HPDE6-E6E7 (cell line): ENCODE measurements around the gene CERKL.

Source experiments
- DNase-seq: peaks from one replicate; pipeline ENCODE4 v3.0.0; 2011; ENCODE audit warnings: missing footprints; ENCODE audit errors: extremely low spot score

Gene CERKL

DNA sequence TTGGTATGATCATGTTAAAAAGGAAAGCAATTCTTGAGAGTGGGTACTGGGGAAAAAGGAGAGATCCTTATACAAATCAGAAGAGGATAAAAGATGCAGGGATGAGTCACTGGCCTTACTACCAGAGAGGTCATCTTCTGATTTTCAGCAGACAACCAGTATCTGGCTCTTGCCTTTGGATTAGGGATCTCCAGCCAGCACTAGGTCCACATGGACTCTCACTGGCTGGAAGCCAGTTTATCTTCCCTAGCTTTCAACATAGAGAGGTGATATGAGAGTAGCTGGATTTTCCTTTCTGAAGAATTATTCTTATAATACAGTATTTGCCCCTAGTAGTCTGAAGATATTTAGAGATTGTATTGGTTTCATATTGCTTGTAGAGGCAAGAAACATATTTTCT lies 30.2 kb downstream of the CERKL start:
- no peak for DNase-seq

DNA sequence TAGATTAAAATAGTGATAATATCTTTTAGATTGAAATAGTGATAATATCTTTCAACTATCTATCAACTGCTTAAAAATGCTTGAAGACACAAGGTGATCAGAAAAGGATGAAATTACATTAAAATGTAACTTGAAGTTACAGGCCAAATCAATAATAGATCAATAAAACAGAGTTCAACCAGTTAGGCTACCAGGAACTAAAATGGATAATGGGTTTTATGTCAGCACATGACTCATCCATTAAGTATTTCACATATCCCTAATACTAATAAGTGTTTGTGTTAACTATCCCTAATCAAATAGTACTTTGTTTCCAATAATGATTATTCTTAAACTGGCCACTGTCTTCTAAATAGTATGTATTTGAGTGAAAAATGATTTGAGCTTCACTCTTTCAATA lies 33.7 kb downstream of the CERKL start:
- DNase-seq: no peak

DNA sequence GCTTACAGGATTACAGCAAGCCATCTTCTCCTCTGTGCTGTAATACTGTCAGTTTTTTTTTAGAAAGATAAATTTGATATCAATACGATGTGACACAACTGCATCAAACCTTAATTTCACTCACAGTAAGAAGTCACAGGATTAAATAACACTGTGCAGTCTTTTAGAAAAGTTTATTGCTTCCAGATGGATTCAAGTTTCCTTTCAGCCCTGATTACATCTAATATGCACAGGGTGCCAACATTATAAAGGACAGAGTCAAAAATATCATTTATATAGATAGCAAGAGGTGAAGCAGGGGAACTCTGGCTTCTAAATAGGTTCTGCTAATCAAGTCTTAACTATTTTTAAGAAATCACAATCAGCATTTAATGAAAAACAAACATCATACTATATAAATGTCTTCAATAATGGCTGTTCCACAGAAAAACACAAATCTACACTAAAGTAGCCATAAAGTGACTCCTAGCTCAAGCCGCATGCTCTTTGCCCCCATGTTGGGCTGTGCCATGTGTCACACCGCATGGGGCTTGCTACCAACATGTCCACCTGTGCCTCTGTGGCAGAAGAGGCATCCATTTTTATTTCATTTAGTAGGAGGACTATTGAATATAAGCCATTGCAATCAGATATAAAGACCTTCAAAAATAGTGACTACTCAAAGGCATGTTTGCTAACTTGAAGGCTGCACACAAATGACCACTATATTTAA lies 35.0 kb downstream of the CERKL start:
- no peak for DNase-seq

DNA sequence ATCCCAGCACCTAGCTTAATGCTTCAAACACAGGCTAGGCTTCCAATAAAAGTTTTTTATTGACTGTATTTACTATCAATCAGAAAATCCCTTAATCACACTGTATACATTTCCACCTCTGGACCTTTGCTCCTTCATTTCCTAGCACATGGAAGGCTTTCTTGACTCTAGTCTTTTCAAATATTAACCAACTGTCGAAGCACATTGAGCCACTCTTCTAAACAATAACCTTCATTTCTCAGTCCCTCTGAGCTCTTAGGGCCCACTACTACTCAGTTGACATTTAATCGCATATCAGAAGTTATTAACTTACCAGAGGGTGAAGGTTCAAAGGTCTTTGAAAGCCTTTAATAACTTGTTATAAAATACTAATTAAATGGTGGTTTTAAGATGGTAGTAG lies 37.4 kb downstream of the CERKL start:
- no peak for DNase-seq

DNA sequence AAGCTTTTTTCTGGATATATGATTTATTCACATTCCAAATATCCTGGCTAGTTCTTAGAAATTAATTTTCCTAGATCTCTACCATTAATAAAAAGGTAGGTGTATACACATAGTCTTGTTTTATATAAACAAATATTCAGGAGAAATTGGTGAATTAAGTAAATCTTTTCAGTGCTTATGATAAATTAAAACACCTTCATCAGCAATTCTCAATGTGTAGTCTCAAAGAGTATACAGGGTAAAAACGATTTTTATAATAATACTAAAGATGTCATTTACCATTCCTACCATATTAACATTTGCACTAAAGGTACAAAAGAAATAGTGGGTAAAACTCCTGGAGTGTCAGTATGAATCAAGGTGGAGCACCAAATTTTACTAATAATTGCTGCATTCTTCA lies 40.2 kb downstream of the CERKL start:
- no peak for DNase-seq

DNA sequence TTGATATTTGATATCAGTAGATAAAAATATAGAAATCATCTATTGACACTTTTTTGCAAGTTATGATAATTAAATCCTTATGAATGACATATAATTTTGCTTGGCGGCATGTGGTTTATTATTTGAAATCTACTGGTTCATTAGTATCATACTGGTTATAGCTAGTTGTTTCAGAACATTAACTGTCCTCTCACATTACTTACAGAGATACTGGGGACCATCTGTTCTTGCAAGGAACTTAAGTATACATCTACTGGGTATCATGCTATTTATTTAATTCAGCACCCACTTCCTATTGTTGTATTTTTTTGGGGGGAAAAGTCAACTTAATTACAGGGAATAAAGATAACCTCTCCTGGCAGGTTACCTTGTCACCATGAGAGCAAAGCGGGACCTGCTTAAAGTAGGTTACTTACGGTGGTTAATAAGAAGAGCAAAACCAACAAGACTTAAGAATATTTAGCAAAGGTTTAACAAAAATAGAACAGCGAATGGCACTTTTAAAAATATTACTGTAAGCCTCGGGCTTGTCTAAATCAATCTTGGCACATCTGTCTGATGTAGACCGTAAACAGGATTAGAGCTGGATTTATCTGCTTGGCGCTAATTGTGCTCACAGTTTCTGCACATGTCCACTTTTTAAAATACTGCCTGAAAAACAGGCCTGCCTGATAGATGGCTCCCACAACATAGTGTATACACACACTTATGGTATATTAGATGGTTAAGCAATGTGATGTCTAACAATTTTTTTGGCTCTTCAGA lies 41.8 kb downstream of the CERKL start:
- DNase-seq: no peak

DNA sequence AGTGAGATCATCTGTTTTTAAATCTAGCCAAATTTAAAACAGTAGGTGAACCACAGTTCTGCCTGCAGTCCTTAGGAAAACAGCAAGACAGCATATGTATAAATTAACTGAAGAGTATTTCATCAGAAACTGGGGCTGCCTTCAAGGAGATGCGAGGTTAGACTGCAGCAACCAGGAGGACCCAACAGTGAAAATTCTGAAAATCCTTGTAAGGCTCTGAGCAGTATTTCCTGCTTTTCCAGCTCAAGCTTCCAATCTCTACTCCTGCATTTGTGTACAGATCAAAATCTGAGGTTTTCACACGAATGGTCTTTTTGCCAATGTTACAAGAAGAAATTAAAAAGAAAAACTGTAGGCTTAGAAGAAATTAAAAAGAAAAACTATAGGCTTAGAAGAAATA lies 43.7 kb downstream of the CERKL start:
- no peak for DNase-seq

DNA sequence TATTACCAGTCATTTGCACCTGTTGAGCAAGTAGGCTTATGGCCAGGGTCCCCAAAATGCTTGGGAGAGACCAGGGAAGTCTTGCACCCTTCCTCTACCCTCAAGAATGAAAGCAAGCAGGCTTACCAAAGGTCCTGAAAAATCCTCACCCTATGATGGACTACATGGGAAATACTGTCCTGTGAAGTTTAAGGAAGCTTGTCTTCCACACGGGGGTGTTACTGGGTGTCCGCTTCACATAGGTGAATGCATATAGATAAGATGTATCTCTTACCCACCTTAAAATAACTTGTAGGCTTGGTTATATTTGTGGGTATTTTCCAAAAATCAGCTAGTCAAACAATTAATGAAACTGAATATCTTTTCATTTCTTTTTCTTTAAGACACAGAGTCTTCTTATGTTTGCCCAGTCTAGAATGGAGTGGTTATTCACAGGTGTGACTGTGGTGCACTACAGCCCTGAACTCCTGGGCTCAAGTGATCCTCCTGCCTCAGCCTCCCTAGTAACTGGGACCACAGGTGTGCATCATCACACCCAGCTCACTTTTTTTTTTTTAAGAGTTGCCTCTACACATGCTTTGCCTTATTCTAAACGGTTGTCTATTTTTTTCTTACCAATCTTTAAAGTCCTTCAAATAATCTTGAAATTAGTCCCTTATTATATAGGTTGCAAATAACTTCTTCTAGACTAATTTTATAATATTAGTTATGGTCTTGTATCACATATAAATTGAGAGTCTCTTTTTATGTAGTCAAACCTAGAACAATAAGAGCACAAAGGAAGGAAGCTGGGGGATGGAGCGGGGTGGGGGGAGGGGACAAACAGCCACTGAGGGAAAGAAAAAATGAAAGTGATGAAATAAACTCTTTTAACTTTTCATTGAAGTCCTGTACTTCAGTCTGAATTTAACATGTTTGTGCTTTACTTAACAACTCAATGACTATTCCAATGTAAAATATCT lies 49.0 kb downstream of the CERKL start:
- no peak for DNase-seq

DNA sequence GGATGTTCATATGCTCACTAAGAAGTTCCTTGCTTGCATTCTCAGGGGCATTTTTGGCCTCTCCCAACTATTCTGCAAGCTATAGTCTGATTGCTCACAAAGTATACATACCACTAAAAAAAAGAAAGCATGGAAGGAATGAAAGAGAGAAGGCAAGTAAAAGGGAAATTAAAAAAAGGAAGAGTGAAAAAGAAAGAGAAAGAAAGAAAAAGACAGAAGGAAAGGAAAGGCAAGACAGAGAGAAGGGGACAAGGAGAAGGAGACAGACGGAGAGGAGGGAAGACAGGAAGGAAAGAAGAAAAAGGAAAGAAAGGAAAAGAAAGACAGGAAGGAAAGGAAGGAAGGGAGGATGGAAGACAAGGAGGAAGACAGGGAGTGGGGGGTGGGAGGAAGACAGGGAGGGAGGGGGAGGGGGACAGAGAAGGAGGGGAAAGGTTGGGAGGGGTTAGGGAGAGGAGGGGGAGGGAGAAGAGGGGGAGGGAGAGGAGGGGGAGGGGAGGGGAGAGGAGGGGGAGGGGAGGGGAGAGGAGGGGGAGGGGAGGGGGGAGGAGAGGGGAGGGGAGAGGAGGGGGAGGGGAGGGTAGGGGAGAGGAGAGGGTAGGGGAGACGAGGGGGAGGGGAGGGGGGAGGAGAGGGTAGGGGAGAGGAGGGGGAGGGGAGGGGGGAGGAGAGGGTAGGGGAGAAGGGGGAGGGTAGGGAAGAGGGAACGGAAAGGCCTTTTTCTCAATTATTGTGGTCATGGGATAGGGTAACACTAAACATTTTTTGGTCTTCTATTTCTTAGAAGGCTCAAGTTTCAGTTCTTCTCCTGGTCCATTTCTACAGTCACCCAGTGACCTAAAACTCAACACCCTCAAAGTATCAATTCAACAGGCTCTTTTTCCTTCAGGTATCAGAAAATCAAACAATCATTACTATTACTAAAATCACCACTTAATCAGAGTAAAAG lies 50.7 kb downstream of the CERKL start:
- no peak for DNase-seq

DNA sequence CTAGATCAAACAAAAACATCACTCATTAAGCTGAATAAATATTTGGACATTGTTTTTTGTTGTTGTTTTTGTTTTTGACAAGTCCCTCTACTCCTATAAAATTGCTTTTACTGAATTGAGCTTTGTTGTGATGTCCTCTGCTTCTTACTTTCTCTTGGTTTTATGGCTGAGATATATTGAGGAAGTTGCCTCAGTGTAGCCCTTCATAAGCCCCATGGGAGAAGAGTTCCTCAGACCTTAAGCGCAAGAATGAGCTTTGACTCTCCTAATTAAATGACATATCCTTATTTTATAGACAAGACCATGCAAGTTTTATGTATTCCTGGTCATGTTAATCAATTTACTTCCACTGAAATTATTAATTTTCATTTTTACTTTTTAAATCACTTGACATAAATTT lies 54.9 kb downstream of the CERKL start:
- no peak for DNase-seq

DNA sequence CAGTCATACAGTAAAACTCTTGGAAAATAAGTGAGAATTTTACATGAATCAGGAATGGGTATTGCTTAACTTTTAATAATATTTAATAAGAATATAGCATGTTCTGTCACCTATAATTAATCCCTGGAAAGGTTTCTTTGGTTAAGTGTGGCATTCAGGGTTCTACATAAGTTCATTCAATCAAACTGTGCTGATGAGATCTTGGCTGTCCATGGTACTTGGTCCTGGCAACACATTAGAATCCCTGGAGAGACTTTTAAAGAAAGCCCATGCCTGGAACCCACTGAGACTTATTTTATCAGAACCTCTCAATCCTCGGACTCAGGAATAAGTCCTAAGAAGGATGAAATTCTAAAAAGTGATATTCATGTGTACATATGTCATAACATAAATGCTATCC lies 60.3 kb downstream of the CERKL start:
- no peak for DNase-seq

DNA sequence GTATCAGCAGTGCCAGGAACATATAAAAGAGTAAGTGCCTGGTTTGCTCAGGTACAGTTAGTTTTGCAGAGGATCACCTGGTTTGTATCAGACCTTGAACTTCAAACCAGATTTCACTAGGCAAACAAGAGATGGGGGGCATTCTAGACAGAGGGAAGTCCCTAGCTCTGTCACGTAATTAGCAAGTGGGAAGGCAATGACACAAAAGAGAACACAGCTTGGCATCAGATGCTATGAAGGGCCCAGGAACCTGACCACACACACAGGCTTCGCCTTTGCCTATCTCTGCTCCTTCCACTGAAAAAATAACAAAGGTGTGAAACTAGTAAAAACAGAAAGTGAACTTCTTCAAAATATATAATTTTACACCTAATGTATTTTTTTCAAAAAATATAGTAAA lies 62.6 kb downstream of the CERKL start:
- DNase-seq: no peak

DNA sequence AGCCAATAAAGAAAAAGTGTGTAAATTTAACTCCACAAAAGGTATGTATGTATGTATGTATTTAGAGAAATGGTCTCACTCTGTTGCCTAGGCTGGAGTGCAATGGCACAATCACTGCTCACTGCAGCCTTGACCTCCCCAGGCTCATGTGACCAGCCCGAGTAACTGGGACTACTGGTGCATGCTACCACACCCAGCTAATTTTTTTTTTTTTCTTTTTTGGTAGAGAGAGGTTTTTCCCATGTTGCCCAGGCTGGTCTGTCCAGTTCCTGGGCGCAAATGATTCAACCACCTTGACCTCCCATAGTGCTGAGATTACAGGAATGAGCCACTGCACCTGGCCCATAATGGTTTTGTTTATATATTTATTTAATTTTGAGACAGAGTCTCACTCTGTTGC lies 67.1 kb downstream of the CERKL start:
- DNase-seq: no peak

DNA sequence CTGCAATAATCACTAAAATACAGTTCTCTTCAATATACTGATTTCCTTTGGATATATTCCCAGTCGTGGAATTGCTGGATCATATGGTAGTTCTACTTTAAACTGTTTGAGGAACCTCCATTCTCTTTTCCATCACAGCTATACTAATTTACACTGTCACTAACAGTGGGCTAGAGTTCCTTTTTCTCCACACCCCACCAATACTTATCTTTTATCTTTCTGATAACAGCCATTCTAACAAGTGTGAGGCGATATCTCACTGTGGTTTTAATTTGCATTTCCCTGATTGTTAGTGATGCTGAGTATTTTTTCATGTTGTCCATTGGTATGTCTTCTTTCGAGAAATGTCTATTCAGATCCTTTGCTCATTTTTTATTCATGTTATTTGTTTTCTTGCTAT lies 68.4 kb downstream of the CERKL start:
- DNase-seq: no peak

DNA sequence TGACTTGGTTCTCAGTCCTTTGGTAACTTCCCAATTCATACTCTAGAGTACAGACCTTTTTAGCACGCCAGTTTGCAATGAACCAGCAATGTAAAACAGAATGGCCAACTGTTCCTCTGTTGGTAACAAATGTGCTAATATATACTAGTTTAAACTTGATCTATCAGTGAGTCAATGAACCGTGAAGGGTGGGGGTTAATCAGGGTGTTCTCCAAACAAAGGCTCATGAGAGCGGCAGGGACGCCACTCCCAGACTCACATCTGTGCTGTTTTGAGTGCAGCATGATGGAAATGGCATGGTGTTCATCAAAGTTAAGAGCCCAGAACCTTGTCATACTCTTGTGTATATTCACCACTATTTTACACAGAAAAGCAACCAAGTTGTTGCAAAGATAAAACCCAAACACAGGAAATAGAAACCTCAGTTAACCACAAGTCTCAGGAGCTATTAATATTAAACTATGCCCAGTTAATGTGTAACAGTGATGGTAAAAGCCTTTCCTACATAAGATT lies 70.3 kb downstream of the CERKL start:
- peak; percentile 52 for DNase-seq

DNA sequence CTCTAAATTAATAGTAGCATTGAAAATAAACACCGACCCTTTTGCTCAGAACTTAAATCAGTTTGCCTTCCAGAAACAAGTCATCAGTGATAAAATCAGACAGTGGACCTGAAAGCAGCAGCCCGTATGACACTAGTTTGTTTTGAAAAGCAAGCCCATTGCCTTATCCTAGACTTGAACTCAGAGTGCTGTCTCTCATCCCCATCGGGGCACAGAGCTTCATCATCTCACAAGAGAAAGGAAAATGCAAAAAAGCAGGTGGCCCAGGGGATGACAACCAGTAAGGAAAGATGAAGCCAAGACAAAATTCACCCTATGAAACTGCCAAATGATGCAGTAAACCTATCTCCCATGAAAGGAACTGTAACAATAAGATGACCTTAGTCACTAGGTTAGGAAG lies 71.2 kb downstream of the CERKL start:
- DNase-seq: no peak

DNA sequence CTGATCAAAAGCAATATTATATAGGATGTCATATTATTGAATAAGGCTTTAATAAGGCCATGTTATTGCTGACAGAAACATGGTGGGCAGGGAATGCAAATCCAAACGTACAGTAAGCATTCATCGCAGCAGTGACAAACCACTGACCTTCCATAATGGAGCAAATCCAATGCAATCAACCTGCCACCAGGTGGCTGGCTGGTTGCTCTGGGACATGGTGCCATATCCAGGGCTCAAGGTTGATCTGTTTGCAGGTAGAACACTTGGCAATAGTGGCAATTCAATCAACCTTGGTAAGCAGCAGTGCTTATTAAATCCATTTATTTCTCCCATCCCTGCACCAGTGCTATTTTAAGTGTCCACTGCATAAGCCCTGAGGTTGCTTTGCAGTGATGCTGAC lies 75.4 kb downstream of the CERKL start:
- DNase-seq: no peak

DNA sequence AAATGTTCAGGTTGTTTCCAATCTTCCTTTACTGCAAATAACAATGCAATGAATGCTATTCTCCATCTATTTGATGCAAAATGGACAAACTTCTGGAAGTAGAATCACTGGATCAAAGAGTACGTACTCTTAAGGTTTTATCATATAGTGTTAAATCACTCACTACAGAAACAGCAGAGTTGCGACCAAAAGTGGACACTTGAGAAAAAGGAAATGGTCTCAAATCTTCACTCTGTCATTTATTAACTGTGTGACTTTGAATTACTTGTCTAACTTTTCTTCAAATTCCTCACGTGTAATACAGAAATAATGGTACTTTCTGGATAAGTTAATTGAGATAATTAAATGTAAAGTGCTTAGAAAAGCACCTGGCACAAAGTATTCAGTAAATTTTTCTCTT lies 78.1 kb downstream of the CERKL start:
- no peak for DNase-seq

DNA sequence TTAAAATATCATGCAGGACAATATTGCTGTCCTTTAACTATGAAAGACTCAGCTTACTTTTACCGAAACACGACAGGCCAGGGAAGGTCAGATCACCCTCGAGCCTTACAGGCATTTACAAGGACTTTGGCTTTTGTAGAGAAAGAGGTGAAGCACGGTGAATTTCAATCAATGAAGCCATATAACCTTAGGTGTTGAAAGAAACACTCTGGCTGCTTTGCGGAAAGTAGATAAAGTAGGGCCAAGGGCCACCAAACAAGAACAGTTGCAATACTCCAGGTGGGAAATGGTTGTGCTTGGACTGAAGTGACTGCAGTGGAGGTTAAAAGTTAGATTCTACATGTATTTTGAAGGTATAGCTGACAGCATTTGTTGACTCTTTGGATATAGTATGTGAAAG lies 80.5 kb downstream of the CERKL start:
- DNase-seq: no peak

DNA sequence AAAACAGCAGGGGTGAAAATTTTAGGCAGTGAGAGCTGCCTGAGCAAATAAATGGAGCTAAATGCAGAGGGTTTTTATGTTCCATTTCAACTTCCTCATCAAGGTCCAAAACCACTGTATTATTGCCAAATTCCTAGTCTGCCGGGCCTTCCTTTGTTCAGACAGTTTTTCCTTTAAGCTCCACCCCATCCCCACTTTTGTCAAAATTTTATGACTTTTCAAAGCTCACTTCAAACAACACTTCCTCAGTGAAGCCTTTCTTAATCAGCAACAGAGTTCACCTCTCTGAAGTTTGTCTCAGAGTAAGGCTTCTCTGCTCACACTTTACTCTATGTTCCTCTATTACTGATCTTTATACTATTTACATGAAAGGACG lies 81.3 kb downstream of the CERKL start:
- DNase-seq: no peak

DNA sequence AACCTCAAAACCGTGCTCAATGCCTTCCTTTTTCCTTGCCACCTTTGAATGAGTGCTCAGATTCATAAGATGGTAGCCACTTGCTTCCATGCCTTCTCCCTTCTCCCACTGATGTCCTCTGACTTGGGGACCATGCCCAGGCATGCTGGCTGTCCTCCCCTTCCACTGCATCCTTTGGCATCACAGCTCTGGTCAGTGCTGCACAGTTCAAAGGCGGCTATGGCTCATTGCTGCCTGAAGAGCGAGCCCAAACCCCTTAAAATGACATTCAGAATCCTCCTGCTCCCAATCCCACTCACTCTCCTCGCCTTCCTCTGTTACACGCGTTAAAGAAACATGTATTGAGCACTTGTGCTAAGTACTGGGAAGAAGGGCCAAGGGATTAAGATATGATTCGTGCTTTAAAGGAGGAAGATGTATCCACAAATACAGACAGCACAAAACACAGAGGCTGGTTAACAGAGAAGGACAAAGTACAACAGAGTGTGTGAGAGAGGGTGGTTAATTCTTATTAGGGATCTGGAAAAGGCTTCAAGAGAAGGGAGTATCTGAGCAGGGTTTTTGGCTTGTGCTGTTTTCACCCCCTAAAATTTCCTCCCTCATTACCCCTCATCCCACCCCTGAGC lies 81.8 kb downstream of the CERKL start:
- no peak for DNase-seq
